Upper lobe of left lung (tissue), 6 donors: Measurements from ENCODE around the gene CATSPERZ. TPM values are rescaled to one million over a fixed set of nuclear protein-coding genes. Genes with fewer than 3 reads are reported as not detected.

Experiments
- ATAC-seq, 2 donors: fragments of 200-7000 bp; cut with Tn5 transposase; one replicate each; pipeline ENCODE4 v1.9.1; 2022; ENCODE audit warnings: mild to moderate bottlenecking in 2 of 2, moderate library complexity in 2 of 2; ENCODE audit not compliant: low FRiP score in 2 of 2
- DNase-seq, 2 donors: peaks; one replicate each; pipeline ENCODE4 v3.0.0-alpha.2; 2019 to 2020
- H3K27ac ChIP-seq, 4 donors: fragments of 200-600 bp; sonication (generic); one replicate each; pipeline ENCODE4 v1.5.1; 2016 to 2019
- H3K27me3 ChIP-seq, 4 donors: fragments of 200-600 bp; sonication (generic); one replicate each; pipeline ENCODE4 v1.5.1; 2017 to 2019
- H3K36me3 ChIP-seq, 4 donors: fragments of 200-600 bp; sonication (generic); one replicate each; pipeline ENCODE4 v1.5.1; 2016 to 2019
- H3K4me1 ChIP-seq, 4 donors: fragments of 200-600 bp; sonication (generic); one replicate each; pipeline ENCODE4 v1.5.1; 2018 to 2019
- H3K4me3 ChIP-seq, 4 donors: fragments of 200-600 bp; sonication (generic); one replicate each; pipeline ENCODE4 v1.5.1; 2017 to 2019; ENCODE audit warnings: mild to moderate bottlenecking in 2 of 4, moderate library complexity in 1 of 4
- H3K9me3 ChIP-seq, 4 donors: fragments of 200-600 bp; sonication (generic); one replicate each; pipeline ENCODE4 v1.5.1; 2018 to 2019
- CTCF ChIP-seq, 6 experiments: fragments of 450-650 bp in 4 of 6; fragments of 200-600 bp in 2 of 6; sonication (generic) in 2 of 6; IDR thresholded peaks; one replicate each; pipeline ENCODE4 v1.5.1; 2016 to 2019; ENCODE audit warnings: antibody characterized with exemption in 6 of 6
- EP300 ChIP-seq, 4 donors: sonication (generic); formaldehyde crosslinking; IDR thresholded peaks; one replicate each; pipeline ENCODE4 v1.5.1; 2017; ENCODE audit warnings: antibody characterized with exemption in 4 of 4, control low read depth in 2 of 4
- POLR2A ChIP-seq, 4 donors: fragments of 450-650 bp; IDR thresholded peaks; one replicate each; pipeline ENCODE4 v1.5.1; 2016 to 2017; ENCODE audit warnings: antibody characterized with exemption in 4 of 4, mild to moderate bottlenecking in 2 of 4
- POLR2AphosphoS5 ChIP-seq, 2 donors: sonication (generic); formaldehyde crosslinking; IDR thresholded peaks; one replicate each; pipeline ENCODE4 v1.5.1; 2017; ENCODE audit warnings: antibody characterized with exemption in 2 of 2
- WGBS, 2 donors: methylation state at CpG; one replicate each; pipeline ENCODE4 v1.1.5; 2017 to 2018; 5-methylcytosine and 5-hydroxymethylcytosine counted together
- total RNA-seq, 6 donors: library from RNA; depleted of rRNA in 4 of 6; stranded (reverse); fragments of >200 nt in 4 of 6; gene quantifications; one replicate each; pipeline versions ENCODE4 v1.1.0 to v1.2.1, GENCODE V29; 2016 to 2021
- donor health status: DM: no; HTN: no; CAD: no; lungs with moderate emphysema.
- donor health status: DM: no; HTN: yes; CAD: no; lungs with severe emphysema.

CATSPERZ gene
- total RNA-seq, 6 donors from 2014 or later, result 0.51 to 62.9 (median 2.5) TPM; not detected in 2

- no peak overlapping the region for H3K27ac ChIP-seq
- H3K4me3 ChIP-seq, result no peak overlapping the region
- ATAC-seq (no peak), DNase-seq (no peak)
- H3K36me3 ChIP-seq, result no peaks in the 10 kb centered on the region
- H3K9me3 ChIP-seq, result no peaks in the 10 kb centered on the region
- peaks cover 0 to 27% (median 20%) of the 10 kb centered on the region in 4 donors for H3K27me3 ChIP-seq
- TF ChIP-seq EP300 (IDR thresholded peaks at IDR 0.05) (no peak), CTCF (IDR thresholded peaks at IDR 0.05) (no peak), POLR2A (IDR thresholded peaks at IDR 0.05) (no peak), POLR2AphosphoS5 (IDR thresholded peaks at IDR 0.05) (no peak)
- H3K4me1 ChIP-seq, result peaks cover 31 to 45% (median 35%) of the 10 kb centered on the region in 4 donors
- WGBS, 2 donors, result 94 to 100% methylated on average over 4 to 9 of the region's 9 CpGs
Observed at GRCh38 chr11:64288353-64288750, 11.8 kb upstream of the CATSPERZ start.

- Histone ChIP-seq H3K27me3 (peaks cover 0 to 32% (median 22%) of the 10 kb centered on the region in 4 donors), H3K4me1 (peaks cover 24 to 38% (median 28%) of the 10 kb centered on the region in 4 donors), H3K4me3 (no peak overlapping the region), H3K9me3 (no peaks in the 10 kb centered on the region), H3K27ac (no peak overlapping the region), H3K36me3 (no peaks in the 10 kb centered on the region)
- DNase-seq (no peak), ATAC-seq (no peak)
- 93 to 100% methylated on average over 1 to 13 of the region's 13 CpGs for WGBS, 2 donors
- TF ChIP-seq POLR2A (IDR thresholded peaks at IDR 0.05), result no peak
Observed at GRCh38 chr11:64289002-64289564, 11.1 kb upstream of the CATSPERZ start.

- TF ChIP-seq EP300 (IDR thresholded peaks at IDR 0.05), result no peak
- no peak for TF ChIP-seq POLR2AphosphoS5 (IDR thresholded peaks at IDR 0.05)
- no peak for TF ChIP-seq CTCF (IDR thresholded peaks at IDR 0.05)
- no peak for TF ChIP-seq POLR2A (IDR thresholded peaks at IDR 0.05)
- ATAC-seq (no peak), DNase-seq (no peak)
- Histone ChIP-seq H3K27ac (no peak overlapping the region), H3K36me3 (no peaks in the 10 kb centered on the region), H3K4me1 (peaks cover 23 to 35% (median 27%) of the 10 kb centered on the region in 4 donors), H3K27me3 (peaks cover 0 to 38% (median 23%) of the 10 kb centered on the region in 4 donors), H3K9me3 (no peaks in the 10 kb centered on the region), H3K4me3 (no peak overlapping the region)
- 47 to 62% methylated on average over 7 to 8 of the region's 10 CpGs for whole genome bisulfite sequencing, 2 donors
Observed at GRCh38 chr11:64290352-64291261, 9.6 kb upstream of the CATSPERZ start.

GRCh38 chr11:64291262-64291751 lies 8.9 kb upstream of the CATSPERZ start, which contains the start of gene KCNK4:
KCNK4 (plus strand) TSS chr11:64291302; CDS start chr11:64293019, 1,717 bp downstream.
- Histone ChIP-seq H3K4me3 (peak within 1 kb of the TSS; percentile 4 to 46 (median 34)), H3K9me3 (no peaks in the 10 kb centered on the region), H3K4me1 (peaks cover 17 to 29% (median 21%) of the 10 kb centered on the region in 4 donors), H3K27ac (no peak within 1 kb of the TSS), H3K27me3 (peaks cover 0 to 38% (median 24%) of the 10 kb centered on the region in 4 donors), H3K36me3 (no peaks in the 10 kb centered on the region)
- no peak for ATAC-seq
- TF ChIP-seq POLR2A (IDR thresholded peaks at IDR 0.05) (no peak), POLR2AphosphoS5 (IDR thresholded peaks at IDR 0.05) (no peak), CTCF (IDR thresholded peaks at IDR 0.05) (no peak), EP300 (IDR thresholded peaks at IDR 0.05) (no peak)
- peak in 1 of 2 donors; percentile 81 for DNase-seq
- 7 to 17% methylated on average over 5 to 15 of the region's 45 CpGs for WGBS, 2 donors
